GM19468 (cell line): ENCODE measurements around the gene LRRC37A3.
"Not testable (repeated sequence)": the region's sequence is repeated elsewhere in the genome, so short reads cannot be mapped to it uniquely, and the experiment has no call there.

Experiments used
- ATAC-seq: cut with Tn5 transposase; IDR thresholded peaks from one replicate; pipeline ENCODE4 v1.9.1; 2021; ENCODE audit warnings: mild to moderate bottlenecking, moderate library complexity, moderate number of reproducible peaks; ENCODE audit not compliant: unreplicated experiment; ENCODE audit errors: extremely low read depth

LRRC37A3 gene

DNA sequence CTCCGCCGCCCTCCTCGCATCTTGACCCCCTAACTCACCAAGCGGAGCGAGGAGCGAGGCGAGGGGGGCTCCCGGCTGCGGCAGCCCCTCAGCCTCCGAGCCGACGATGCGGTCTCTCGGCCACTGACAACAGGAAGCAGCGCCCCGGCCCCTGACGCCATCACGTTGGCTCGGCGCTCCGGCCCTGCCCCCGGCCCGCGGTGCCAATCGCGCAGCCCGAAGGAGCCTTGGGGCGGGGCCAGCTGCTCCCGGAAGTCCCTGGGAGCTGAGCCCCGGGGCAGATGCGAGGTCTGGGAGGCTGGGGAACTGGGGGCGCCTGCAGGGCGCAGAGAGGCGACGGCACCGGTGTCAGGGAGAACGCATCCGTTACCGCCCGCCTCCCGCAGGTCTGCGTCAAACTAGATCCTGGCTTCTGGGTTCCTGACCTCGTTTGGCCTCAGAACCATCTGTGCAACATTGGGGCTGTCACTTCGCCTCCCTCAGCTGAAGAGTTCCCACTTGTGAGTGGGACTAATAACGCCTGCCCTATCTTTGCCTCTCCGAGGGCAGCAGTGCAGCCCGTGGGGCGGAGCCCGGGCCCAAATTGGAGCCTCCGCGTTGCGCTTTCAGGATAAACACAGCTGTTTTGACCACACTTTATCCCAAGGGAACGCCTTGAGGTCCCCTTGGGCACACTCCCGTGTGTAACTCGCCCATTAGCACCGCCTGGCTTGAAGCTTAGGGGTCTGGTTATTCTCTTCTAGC lies 82.1 kb downstream of the LRRC37A3 start:
- peak; percentile 90 for ATAC-seq

DNA sequence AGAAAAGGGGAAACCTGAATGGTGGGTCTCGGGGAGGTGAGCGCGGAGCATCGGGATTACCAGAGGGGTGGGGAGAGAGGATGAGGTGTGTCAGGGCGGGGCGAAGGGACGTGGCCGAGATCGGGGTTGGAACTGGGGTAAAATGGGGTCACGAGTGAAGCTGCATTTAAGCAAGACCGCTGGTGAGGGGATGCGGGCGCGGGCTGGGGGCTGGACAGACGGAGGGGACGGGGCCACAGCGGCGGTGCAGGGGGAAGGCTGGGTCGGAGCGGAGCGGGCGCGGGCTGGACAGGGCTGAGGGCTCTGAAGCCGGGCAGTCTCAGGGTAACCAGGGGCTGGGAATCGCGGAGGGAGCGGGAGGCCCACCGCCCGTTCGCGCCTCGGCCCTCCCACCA lies 82.7 kb downstream of the LRRC37A3 start:
- peak; percentile 12 for ATAC-seq

DNA sequence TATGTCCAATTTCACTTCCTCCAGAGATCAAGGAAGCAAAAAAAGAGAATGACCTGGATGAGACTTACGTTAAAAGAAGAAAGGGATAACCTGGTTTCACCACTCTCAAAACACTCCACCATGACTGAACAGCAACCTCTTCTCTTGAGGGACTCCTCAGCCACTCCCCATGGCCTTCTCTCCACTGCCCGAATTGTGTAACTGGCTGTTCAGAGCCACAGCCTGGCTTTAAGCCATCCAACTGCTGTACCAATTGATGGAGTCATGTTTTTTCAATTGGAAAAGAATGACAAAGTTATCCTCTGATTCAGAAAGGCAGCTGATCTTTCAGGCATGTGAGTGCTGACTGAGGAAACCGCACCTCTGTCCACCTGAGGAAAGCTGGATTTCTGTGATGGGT lies 85.2 kb downstream of the LRRC37A3 start:
- ATAC-seq, result not testable (repeated sequence)

DNA sequence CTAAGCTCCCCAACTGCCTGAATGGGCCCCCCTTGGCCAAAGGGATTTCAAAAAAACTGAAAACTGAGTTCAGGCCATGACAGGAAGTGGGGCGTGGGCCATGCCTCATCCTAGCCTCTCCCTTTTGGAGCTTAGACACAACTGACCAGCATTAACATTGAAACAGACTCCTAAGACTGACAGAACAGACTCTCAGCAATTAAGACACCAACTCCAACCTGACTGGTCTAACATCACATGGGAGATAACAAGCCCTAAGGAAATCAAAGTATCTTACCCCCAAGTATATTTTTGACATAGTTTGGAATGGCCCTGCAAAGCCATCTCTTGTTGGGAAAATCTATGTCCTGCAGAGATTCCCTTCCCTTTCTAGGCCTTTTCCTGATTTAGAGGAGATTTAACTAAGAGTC lies 88.6 kb downstream of the LRRC37A3 start:
- not testable (repeated sequence) for ATAC-seq

DNA sequence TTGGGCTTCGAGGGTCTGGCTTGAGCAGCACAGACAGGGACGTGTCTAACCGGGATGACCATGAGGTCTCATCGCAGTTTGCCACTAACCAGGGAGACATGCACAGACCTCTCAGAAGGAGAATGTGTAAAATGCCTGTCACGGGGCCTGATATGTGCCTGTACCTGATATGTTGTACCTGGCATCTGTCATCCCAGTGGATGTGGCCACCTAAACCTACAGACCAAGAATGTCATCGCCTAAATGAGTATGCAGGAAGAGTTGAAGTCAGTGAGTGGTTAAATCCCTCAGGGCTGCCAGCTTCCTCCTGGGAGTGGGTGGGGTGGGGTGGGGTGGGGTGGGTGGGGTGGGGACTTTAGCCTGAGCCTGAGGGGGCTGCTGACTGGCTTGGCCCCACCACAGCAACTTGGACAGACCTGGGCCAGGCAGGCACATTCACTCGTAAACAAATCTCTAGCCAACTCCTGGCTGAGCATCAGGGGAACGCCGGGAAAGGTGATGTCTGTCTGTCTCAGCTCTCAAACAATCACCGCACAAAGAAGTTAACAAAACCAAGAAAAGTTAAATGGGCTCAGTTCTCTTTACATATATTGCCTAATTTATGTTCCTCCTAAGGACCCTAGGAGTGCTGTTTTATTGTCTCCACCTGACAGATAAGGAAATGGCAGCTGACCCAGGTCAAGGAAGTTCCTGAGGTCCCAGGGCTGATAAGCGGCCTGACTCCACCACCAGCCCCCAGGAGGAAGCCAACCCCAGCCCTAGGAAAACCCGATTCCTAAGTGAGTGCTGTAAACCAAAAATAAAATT lies 89.3 kb downstream of the LRRC37A3 start:
- ATAC-seq, result not testable (repeated sequence)

GRCh38 chr17:64829068-64829467 lies 90.2 kb downstream of the LRRC37A3 start:
- not testable (repeated sequence) for ATAC-seq

DNA sequence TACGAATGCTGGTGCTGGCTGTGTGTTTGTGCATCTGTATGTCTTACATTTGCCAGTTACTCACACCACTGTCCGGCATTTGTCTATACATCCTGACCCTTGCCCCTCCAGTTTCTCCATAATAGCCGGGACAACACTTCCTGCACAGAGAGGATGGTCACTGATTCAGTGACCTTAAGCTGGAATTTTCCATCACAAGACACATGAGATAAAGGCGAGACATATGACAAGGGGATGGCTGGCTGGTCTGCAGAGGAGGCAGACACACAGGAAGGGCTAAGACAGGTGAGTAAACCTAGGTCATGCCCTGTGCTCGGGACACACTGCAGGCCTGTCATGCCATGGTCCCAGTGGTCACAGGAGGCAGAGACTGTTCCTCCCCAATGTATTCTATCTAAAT lies 100.4 kb downstream of the LRRC37A3 start:
- ATAC-seq, result not testable (repeated sequence)

- not testable (repeated sequence) for ATAC-seq
These were observed 103.5 kb downstream of the LRRC37A3 start for GRCh38 chr17:64815833-64816198.

DNA sequence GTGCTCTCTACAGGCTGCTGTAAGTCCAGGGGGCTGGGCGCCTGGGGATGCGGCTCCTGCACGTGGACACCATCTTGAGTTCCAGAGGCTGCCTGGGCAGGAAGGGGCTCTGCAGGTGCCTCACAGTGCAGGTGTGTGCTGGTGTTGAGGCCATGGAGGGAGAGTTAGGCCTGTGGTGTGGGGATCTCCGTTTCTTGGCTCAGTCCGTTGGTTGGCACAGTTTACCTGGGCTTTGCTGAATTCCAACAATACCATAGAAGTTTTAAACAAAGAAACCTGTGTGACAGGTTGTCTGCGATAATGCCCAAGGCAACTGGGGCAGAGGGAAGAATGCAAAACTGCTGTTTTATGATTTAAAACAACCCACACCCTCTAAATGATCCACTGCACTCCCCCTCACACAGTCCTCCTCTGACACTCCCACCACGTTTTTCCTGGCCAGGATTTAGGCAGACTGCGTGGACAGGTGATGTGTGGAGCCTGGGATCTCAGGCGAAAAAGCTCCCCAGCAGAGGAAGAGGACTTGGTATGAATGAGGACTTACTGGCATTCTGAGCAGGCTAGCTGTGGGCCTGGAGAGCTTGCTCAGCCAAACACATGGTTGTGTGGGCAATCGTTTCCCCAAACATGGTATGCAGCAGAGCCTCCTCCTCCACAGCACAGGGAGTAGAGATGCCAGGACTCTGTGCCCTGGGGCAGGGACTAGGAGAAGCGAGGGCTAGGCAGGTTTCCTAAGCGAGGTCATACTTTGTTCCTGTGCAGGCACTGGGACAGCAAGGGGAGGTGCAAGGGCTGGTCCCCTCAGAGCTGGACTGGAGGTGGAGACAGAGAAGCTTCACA lies 104.1 kb downstream of the LRRC37A3 start:
- not testable (repeated sequence) for ATAC-seq

DNA sequence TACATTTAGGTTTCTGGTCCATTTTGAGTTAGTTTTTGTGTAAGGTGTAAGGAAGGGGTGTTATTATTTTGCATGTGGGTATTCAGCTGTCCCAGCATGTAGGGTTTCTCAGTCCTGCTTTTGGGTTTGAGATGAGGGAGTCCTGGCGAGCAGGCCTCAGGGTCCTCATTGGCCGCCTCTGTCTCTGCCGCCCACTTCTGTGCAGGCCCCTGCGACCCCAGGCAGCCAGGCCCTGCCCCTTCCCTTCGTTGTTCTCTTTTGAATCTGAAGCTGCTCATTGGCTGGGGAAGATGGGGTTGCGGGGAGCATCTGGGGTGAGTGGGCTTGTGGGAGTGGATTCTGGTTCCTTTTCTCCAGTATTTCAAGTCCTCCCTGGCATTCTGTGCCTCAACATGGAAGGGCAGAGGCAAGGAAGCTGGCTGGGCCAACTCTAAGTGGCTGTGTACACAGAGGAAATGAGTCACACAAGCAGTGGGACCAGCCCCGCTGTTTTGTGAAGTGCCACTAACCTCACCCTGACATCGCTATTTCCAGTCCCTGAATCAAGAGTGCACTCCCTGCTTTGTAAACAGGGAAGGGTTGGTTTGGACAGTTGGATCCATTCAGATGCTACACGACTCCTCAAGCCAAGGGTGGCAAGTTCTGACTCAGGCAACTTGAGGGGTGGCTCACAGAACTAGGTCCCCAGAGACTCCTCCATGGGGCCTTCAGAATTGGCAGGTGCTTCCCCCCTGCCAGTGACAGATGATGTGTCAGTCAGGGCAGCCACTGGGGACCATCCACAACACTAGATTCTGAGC lies 110.9 kb downstream of the LRRC37A3 start:
- ATAC-seq, result peak; percentile 47
